Upper lobe of left lung (tissue), 6 donors: ENCODE data around the gene MYO18B. TPM values are rescaled to one million over a fixed set of nuclear protein-coding genes. Genes with fewer than 3 reads are reported as not detected.

Experiments
- ATAC-seq, 2 donors: fragments of 200-7000 bp; cut with Tn5 transposase; one replicate each; pipeline ENCODE4 v1.9.1; 2022; ENCODE audit warnings: mild to moderate bottlenecking in 2 of 2, moderate library complexity in 2 of 2; ENCODE audit not compliant: low FRiP score in 2 of 2
- DNase-seq, 2 donors: peaks; one replicate each; pipeline ENCODE4 v3.0.0-alpha.2; 2019 to 2020
- H3K27ac ChIP-seq, 4 donors: fragments of 200-600 bp; sonication (generic); one replicate each; pipeline ENCODE4 v1.5.1; 2016 to 2019
- H3K27me3 ChIP-seq, 4 donors: fragments of 200-600 bp; sonication (generic); one replicate each; pipeline ENCODE4 v1.5.1; 2017 to 2019
- H3K36me3 ChIP-seq, 4 donors: fragments of 200-600 bp; sonication (generic); one replicate each; pipeline ENCODE4 v1.5.1; 2016 to 2019
- H3K4me1 ChIP-seq, 4 donors: fragments of 200-600 bp; sonication (generic); one replicate each; pipeline ENCODE4 v1.5.1; 2018 to 2019
- H3K4me3 ChIP-seq, 4 donors: fragments of 200-600 bp; sonication (generic); one replicate each; pipeline ENCODE4 v1.5.1; 2017 to 2019; ENCODE audit warnings: mild to moderate bottlenecking in 2 of 4, moderate library complexity in 1 of 4
- H3K9me3 ChIP-seq, 4 donors: fragments of 200-600 bp; sonication (generic); one replicate each; pipeline ENCODE4 v1.5.1; 2018 to 2019
- EP300 ChIP-seq, 4 donors: sonication (generic); formaldehyde crosslinking; IDR thresholded peaks; one replicate each; pipeline ENCODE4 v1.5.1; 2017; ENCODE audit warnings: antibody characterized with exemption in 4 of 4, control low read depth in 2 of 4
- POLR2A ChIP-seq, 4 donors: fragments of 450-650 bp; IDR thresholded peaks; one replicate each; pipeline ENCODE4 v1.5.1; 2016 to 2017; ENCODE audit warnings: antibody characterized with exemption in 4 of 4, mild to moderate bottlenecking in 2 of 4
- POLR2AphosphoS5 ChIP-seq, 2 donors: sonication (generic); formaldehyde crosslinking; IDR thresholded peaks; one replicate each; pipeline ENCODE4 v1.5.1; 2017; ENCODE audit warnings: antibody characterized with exemption in 2 of 2
- WGBS, 2 donors: methylation state at CpG; one replicate each; pipeline ENCODE4 v1.1.5; 2017 to 2018; 5-methylcytosine and 5-hydroxymethylcytosine counted together
- total RNA-seq, 6 donors: library from RNA; depleted of rRNA in 4 of 6; stranded (reverse); fragments of >200 nt in 4 of 6; gene quantifications; one replicate each; pipeline versions ENCODE4 v1.1.0 to v1.2.1, GENCODE V29; 2016 to 2021
- TF ChIP-seq, protein P1 (sequence below), 6 experiments: fragments of 450-650 bp in 4 of 6; fragments of 200-600 bp in 2 of 6; sonication (generic) in 2 of 6; IDR thresholded peaks; one replicate each; pipeline ENCODE4 v1.5.1; 2016 to 2019; ENCODE audit warnings: antibody characterized with exemption in 6 of 6
- donor health status: DM: no; HTN: no; CAD: no; lungs with moderate emphysema.
- donor health status: DM: no; HTN: yes; CAD: no; lungs with severe emphysema.

Gene MYO18B
- total RNA-seq, 6 donors from 2014 or later, result 0.09 to 1.3 (median 0.17) TPM; not detected in 3

DNA sequence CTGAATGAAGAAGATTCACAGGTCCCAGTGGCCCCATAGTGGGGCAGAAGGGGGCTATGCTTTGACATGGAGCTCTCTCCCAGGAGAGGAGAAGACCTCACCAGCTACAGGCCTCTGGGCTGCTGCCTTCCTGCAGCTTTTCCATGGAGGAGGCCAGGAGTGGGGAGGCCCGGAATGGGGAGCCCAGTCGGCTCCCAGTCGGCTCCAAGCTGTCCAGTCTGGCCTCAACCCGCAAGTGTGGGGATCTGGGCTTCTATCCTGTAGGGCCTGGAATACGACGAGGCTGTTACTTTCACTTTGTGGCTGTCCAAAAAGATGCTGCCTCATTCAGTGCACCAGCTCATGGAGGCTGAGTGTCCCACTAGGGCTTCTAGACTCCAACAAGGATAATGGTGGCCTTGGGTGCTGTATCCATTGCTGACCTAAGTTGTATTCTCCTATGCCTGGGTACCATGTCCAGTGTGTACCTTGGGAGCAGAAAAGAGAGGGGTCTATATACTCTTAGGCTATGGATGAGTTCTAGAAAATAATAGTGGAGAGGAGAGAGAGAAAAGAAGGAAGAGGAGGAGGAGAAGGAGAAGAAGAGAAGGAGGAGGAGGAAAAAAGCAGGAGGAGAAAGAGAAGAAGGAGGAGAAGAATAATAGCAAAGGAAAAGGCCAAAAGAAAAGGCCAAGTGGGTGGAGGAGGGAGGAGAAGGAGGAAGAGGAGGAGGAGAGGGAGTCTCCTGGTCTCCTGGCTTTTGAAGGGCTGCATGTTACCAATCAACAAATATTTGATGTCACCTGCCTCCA lies 1.1 kb downstream of the MYO18B start:
- DNase-seq (no peak), ATAC-seq (no peak)
- H3K27me3 ChIP-seq, result no peaks in the 10 kb centered on the region
- H3K9me3 ChIP-seq, result no peaks in the 10 kb centered on the region
- WGBS, 2 donors, result 87 to 100% methylated on average over 3 to 6 of the region's 6 CpGs
- no peaks in the 10 kb centered on the region for H3K4me1 ChIP-seq
- TF ChIP-seq, protein P1, sequence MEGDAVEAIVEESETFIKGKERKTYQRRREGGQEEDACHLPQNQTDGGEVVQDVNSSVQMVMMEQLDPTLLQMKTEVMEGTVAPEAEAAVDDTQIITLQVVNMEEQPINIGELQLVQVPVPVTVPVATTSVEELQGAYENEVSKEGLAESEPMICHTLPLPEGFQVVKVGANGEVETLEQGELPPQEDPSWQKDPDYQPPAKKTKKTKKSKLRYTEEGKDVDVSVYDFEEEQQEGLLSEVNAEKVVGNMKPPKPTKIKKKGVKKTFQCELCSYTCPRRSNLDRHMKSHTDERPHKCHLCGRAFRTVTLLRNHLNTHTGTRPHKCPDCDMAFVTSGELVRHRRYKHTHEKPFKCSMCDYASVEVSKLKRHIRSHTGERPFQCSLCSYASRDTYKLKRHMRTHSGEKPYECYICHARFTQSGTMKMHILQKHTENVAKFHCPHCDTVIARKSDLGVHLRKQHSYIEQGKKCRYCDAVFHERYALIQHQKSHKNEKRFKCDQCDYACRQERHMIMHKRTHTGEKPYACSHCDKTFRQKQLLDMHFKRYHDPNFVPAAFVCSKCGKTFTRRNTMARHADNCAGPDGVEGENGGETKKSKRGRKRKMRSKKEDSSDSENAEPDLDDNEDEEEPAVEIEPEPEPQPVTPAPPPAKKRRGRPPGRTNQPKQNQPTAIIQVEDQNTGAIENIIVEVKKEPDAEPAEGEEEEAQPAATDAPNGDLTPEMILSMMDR (IDR thresholded peaks at IDR 0.05), result no peak
- no peak for TF ChIP-seq EP300 (IDR thresholded peaks at IDR 0.05)
- TF ChIP-seq POLR2A (IDR thresholded peaks at IDR 0.05), result no peak
- TF ChIP-seq POLR2AphosphoS5 (IDR thresholded peaks at IDR 0.05), result no peak
- H3K36me3 ChIP-seq, result no peaks in the 10 kb centered on the region
- no peak overlapping the region for H3K4me3 ChIP-seq
- H3K27ac ChIP-seq, result no peak overlapping the region

DNA sequence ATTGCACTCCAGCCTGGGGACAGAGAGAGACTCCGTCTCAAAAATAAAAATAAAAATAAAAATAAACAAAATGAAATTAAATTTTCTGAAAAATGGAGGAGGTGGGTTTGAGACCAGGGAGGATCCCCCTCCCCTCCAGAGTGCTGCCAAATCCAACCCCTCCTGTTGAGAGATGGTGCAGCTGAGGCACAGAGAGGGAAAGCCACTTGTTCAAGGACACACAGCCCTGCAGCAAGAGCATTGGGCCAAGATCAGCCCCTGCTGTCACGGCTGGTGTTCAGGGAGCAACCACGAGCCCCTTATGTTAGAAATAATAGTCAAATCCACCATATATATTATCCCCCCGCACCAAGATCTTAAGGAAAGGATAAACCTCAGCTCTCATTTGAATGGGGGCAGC lies 2.7 kb downstream of the MYO18B start:
- TF ChIP-seq POLR2A (IDR thresholded peaks at IDR 0.05) (no peak), EP300 (IDR thresholded peaks at IDR 0.05) (no peak), POLR2AphosphoS5 (IDR thresholded peaks at IDR 0.05) (no peak)
- TF ChIP-seq, protein P1 (IDR thresholded peaks at IDR 0.05), result no peak
- Histone ChIP-seq H3K4me1 (no peaks in the 10 kb centered on the region), H3K27me3 (no peaks in the 10 kb centered on the region), H3K9me3 (no peaks in the 10 kb centered on the region), H3K4me3 (no peak overlapping the region), H3K36me3 (no peaks in the 10 kb centered on the region), H3K27ac (no peak overlapping the region)
- ATAC-seq, result no peak
- WGBS, 2 donors, result 87 to 90% methylated on average over 4 of the region's 4 CpGs
- DNase-seq, result no peak

DNA sequence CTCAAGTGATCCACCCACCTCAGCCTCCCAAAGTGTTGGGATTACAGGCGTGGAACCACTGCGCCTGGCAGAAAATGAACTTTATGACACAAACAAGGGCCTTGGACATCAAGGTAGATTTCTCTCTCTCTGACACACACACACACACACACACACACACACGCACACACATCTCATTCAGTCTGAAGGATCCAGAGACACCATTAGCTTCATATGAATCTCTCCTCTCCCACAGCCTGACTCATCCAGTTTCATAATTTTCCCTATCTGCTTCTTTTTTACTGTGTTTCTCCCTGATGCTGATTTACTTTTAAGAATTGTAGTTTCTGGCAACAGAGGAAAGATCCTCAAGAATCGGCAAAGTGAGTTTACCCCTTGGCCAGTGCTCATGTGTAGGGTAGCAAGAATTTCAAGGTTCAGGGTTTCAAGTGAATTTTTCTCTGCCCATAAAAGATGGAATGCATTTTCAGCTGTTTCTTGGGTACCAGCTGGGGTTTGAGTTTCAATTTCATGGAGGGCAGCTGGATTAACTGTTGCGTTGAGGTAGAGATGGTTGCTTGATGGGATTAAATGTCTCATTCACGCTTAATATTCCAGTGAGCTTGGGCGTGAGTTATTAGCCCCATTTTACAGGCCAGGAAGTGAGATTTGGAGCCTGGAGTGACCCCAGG lies 3.5 kb downstream of the MYO18B start:
- no peak for ATAC-seq
- 73 to 85% methylated on average over 7 of the region's 7 CpGs for WGBS, 2 donors
- no peak for DNase-seq
- Histone ChIP-seq H3K27ac (no peak overlapping the region), H3K9me3 (no peaks in the 10 kb centered on the region), H3K36me3 (no peaks in the 10 kb centered on the region), H3K4me3 (no peak overlapping the region), H3K27me3 (no peaks in the 10 kb centered on the region), H3K4me1 (no peaks in the 10 kb centered on the region)
- no peak for TF ChIP-seq POLR2AphosphoS5 (IDR thresholded peaks at IDR 0.05)

DNA sequence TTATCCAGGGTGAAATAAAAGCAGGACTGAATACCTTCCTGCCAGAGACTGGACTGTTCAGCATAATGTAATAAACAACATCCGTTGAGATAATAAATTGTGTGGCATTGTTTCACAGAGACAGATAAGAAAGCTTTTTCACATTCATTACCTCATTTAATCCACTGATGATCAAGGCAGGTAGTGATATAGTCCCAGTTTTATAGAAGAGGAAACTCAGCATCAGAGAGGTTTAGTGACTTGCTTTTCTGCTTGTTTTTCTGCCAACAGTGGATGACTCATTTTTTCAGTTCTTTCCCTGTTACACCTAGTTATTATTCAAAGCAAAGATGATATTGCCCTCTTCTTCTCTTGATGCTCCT lies 4.0 kb downstream of the MYO18B start:
- Histone ChIP-seq H3K9me3 (no peaks in the 10 kb centered on the region), H3K4me1 (no peaks in the 10 kb centered on the region), H3K27me3 (no peaks in the 10 kb centered on the region), H3K36me3 (no peaks in the 10 kb centered on the region), H3K4me3 (no peak overlapping the region), H3K27ac (no peak overlapping the region)
- ATAC-seq (no peak), DNase-seq (no peak)
- TF ChIP-seq, protein P1 (IDR thresholded peaks at IDR 0.05), result no peak
- TF ChIP-seq POLR2AphosphoS5 (IDR thresholded peaks at IDR 0.05) (no peak), POLR2A (IDR thresholded peaks at IDR 0.05) (no peak), EP300 (IDR thresholded peaks at IDR 0.05) (no peak)
- WGBS, 2 donors, result 0 to 59% methylated on average over 1 of the region's 1 CpG

DNA sequence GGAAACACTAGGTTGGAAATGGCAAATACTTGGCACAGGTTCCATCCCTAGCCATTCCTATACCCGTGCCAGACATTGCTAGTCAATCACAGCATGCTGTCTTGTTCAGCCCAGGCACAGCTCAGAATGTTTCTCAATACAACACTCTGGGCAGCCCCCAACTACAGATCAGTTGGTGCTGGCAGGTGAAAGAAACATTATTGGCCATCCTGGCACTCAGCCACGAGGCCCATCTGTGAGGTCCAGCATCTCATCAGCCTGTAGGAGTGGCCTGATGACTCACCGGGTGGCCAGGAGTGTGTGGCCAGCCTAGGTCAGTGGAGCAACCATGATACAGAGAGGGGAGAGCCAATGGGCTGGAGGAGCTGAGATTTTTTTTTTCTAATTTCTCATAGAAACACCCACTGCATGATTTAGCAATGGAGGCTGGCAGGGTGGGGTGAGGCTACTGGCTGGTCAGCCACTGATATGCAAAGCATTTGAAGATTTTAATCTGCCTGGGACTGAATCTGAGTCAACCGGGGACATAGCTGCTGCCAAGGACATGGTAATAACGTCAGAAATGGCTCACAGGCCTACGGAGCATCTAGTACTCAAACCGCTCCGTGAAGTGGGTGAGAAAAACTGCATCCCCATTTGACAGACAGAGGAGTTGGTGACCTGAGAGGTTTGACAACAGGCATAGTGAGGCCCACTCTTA lies 5.4 kb downstream of the MYO18B start:
- H3K36me3 ChIP-seq, result no peaks in the 10 kb centered on the region
- no peaks in the 10 kb centered on the region for H3K27me3 ChIP-seq
- TF ChIP-seq, protein P1 (IDR thresholded peaks at IDR 0.05), result no peak
- TF ChIP-seq POLR2AphosphoS5 (IDR thresholded peaks at IDR 0.05) (no peak), EP300 (IDR thresholded peaks at IDR 0.05) (no peak), POLR2A (IDR thresholded peaks at IDR 0.05) (no peak)
- DNase-seq, result no peak
- H3K4me3 ChIP-seq, result no peak overlapping the region
- no peaks in the 10 kb centered on the region for H3K9me3 ChIP-seq
- ATAC-seq, result peak in 1 of 2 donors; percentile 88
- no peaks in the 10 kb centered on the region for H3K4me1 ChIP-seq
- H3K27ac ChIP-seq, result no peak overlapping the region
- 65 to 77% methylated on average over 7 to 8 of the region's 8 CpGs for WGBS, 2 donors
